ENCODE data around the gene INPP5A. TPM values are rescaled to one million over a fixed set of nuclear protein-coding genes. Genes with fewer than 3 reads are reported as not detected.
"Not testable (repeated sequence)": the region's sequence is repeated elsewhere in the genome, so short reads cannot be mapped to it uniquely, and the experiment has no call there.

The INPP5A gene
- total RNA-seq, 1 donor = 36.8 TPM

GRCh38 chr10:132787495-132788179, 250.1 kb downstream of the INPP5A start:
- H3K4me3 ChIP-seq (ENCODE audit: low read depth, low read length) = no peak overlapping the region
- DNase-seq (ENCODE audit: low read depth) = no peak
- TF ChIP-seq CTCF (IDR thresholded peaks at IDR 0.05; ENCODE audit: insufficient read depth, low read length) = no peak

- TF ChIP-seq CTCF (IDR thresholded peaks at IDR 0.05; ENCODE audit: insufficient read depth, low read length) = peak; percentile 12
- no peak for DNase-seq (ENCODE audit: low read depth)
- H3K4me3 ChIP-seq (ENCODE audit: low read depth, low read length) = no peak overlapping the region
Observed at GRCh38 chr10:132788180-132788830, 250.7 kb downstream of the INPP5A start.

GRCh38 chr10:132788831-132789219, 251.2 kb downstream of the INPP5A start:
- TF ChIP-seq CTCF (IDR thresholded peaks at IDR 0.05; ENCODE audit: insufficient read depth, low read length) = no peak
- no peak for DNase-seq (ENCODE audit: low read depth)
- no peak overlapping the region for H3K4me3 ChIP-seq (ENCODE audit: low read depth, low read length)

- DNase-seq (ENCODE audit: low read depth) = no peak
- no peak overlapping the region for H3K4me3 ChIP-seq (ENCODE audit: low read depth, low read length)
- TF ChIP-seq CTCF (IDR thresholded peaks at IDR 0.05; ENCODE audit: insufficient read depth, low read length) = no peak
Observed at GRCh38 chr10:132789659-132790148, 252.1 kb downstream of the INPP5A start.

- no peak for DNase-seq (ENCODE audit: low read depth)
- no peak overlapping the region for H3K4me3 ChIP-seq (ENCODE audit: low read depth, low read length)
- TF ChIP-seq CTCF (IDR thresholded peaks at IDR 0.05; ENCODE audit: insufficient read depth, low read length) = no peak
Observed at GRCh38 chr10:132790470-132790869, 252.9 kb downstream of the INPP5A start.

GRCh38 chr10:132790934-132791829, 253.6 kb downstream of the INPP5A start:
- no peak for DNase-seq (ENCODE audit: low read depth)
- TF ChIP-seq CTCF (IDR thresholded peaks at IDR 0.05; ENCODE audit: insufficient read depth, low read length) = no peak
- H3K4me3 ChIP-seq (ENCODE audit: low read depth, low read length) = no peak overlapping the region

GRCh38 chr10:132792099-132792498, 254.5 kb downstream of the INPP5A start:
- not testable (repeated sequence) for DNase-seq (ENCODE audit: low read depth)

More at GRCh38 chr10:132792099-132792498, 254.5 kb downstream of the INPP5A start:
- not testable (repeated sequence) for H3K4me3 ChIP-seq (ENCODE audit: low read depth, low read length)

Data from fibroblast of the aortic adventitia (primary cell).